Hypothalamus (tissue), 51 donors: ENCODE data around the gene APOL5.
A peak's percentile ranks its signal among the peaks of the same experiment; 100 is the strongest.

ENCODE experiments used
- DNase-seq, 51 donors: peaks; one replicate each; lab custom pipeline; 2025; lab: John Stamatoyannopoulos, UW

APOL5 gene

DNA sequence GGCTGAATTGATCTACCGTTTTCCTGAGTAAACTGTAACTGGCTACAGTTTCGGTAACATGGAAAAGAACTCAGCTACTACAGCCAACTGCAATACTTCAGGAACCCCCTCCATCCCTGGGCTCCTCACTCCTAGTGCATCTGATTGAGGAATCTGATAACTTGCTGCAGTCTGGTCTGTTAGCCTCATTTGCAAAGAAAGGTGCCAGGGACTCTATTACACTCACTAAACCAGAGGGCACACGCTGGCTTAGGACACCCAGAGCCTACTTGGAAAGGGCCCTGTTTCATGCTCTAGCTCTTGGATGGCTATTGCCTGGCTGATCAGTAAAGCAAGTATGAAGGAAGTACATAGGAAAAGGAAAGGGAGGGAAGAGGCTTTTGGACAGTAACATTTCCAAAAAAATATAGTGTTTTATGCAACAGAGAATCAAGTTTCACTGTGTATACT lies 22.3 kb downstream of the APOL5 start:
- DNase-seq: no peak

DNA sequence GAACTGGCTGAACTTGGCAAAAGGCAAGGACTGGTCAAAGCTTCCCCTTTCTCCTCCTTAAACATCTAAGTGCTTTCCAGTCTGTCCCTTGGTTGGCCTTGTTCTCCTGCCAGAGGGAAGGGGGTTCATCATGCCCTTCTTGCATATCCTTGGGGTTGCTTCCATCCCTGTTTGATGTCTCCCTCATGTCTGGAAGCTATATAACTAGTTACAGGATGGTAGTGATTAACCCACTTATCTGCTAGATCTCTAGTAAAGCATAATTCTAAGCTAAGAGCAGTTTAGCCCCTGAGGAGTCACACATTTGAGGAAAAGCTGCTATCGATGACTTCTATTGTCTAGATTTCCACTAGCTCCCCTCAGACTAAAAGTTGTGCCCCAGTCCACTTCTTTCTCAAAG lies 22.9 kb downstream of the APOL5 start:
- DNase-seq: no peak

GRCh38 chr22:35742342-35743100 lies 24.8 kb downstream of the APOL5 start:
- DNase-seq: no peak

DNA sequence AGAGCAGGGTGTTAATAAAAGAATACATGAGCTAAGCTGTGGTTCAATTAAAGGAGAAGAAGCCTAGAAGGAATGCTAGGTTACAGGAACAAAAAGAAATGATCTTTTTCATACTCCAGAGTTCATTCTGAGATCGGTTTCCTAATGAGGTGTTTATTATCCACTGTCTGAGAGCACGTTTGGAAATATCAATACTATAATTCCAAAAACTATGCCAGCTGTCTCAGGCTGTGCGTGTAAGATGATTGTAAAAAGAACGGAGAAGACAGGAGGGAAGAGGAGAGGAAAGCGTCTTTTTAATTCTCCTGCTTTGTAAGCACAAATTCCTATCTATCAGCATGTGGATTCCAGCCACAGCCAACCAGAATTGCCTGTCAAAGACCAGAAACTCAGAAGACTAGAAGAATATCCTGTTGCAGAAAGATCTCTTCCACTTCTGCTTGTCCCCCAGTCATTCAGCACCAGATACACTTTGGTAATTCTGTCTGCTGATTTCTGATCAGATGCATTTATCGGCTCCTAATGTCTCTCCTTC lies 25.7 kb downstream of the APOL5 start:
- DNase-seq: no peak

DNA sequence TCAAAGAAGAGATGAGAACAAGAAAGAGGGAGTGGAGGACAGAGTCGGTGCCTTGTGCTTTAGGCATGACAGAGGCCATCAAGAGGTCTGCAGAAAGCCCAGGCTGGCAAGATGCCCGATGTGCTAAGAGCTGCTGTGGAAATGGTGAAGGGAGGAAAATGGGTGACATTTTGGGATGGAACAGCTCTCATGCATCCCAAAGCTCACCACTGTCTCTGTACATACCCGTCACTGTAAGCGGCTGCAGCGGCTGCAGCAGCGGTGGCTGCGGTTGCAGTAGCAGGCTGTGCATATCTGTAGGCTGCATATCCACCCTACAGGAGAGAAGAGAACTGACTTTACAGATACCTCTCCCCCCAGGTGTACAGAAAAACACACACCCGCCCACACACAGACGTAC lies 28.6 kb downstream of the APOL5 start:
- no peak for DNase-seq

- DNase-seq: no peak
Measured at GRCh38 chr22:35746946-35747703, 29.5 kb downstream of the APOL5 start.

GRCh38 chr22:35749808-35750207 lies 32.1 kb downstream of the APOL5 start:
- no peak for DNase-seq

GRCh38 chr22:35752006-35752862 lies 34.6 kb downstream of the APOL5 start:
- no peak for DNase-seq

DNA sequence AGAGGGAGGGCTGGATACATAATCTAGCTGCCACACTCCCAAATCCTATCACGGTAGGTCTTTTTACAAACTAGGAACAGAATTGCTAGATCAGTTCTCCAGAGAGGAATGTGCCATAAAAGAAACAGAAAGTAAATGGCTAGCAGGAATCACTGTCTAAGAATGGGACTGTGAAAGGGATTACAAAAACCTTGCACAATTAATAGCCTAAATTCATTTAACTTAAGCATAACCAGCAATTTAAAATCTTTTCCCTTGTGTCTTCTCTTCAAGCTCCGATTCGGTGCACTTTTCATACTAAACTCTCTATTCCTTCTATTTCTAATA lies 35.2 kb downstream of the APOL5 start:
- DNase-seq: no peak

GRCh38 chr22:35754761-35755160 lies 37.1 kb downstream of the APOL5 start:
- DNase-seq: no peak

- DNase-seq: no peak
Measured at GRCh38 chr22:35756722-35757121, 39.0 kb downstream of the APOL5 start.

- no peak for DNase-seq
Measured at GRCh38 chr22:35758394-35758793, 40.7 kb downstream of the APOL5 start.

DNA sequence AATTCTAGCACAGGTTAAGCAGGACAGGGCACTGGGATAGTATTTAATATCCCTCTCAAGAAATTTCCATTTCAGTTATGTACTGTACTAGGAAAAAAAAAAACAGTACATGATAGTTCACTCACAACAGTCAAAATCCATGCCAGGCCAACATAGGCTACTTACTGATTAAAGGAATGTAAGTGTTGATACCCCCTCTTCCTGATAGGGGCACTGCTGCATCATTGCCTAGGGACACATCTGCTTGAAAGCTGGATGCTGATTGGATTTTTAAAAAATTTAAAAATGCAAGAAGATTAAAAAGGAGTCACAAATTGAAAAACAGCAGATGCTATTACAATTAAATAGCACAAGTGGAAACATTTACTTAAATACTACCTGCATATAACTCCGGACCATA lies 43.4 kb downstream of the APOL5 start:
- DNase-seq: peak in 1 of 51 donors; percentile 6

- no peak for DNase-seq
Measured at GRCh38 chr22:35766654-35767580, 49.2 kb downstream of the APOL5 start.

DNA sequence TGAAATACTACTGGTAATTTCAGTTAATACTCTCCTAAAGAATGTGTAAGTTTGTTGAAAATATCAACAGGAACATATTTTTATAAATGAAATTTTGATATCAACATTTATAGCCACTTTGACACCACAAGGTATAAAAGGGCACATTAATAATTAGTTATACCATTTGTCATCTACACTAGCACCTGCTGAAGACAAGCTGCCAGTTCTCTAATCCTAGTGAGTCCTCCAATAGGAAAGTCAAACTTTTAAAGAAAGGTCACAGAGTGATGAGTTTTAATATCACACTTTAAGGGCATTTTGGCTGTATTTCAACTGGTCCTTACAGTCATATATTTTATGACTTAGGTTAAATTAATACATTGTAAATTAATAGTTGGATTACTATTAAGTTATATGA lies 52.3 kb downstream of the APOL5 start:
- no peak for DNase-seq

- no peak for DNase-seq
Measured at GRCh38 chr22:35775339-35775738, 57.7 kb downstream of the APOL5 start.

GRCh38 chr22:35777335-35777975 lies 59.8 kb downstream of the APOL5 start:
- DNase-seq: peak in 1 of 51 donors; percentile 4
